Measurements from ENCODE around the gene CASZ1.

DNA sequence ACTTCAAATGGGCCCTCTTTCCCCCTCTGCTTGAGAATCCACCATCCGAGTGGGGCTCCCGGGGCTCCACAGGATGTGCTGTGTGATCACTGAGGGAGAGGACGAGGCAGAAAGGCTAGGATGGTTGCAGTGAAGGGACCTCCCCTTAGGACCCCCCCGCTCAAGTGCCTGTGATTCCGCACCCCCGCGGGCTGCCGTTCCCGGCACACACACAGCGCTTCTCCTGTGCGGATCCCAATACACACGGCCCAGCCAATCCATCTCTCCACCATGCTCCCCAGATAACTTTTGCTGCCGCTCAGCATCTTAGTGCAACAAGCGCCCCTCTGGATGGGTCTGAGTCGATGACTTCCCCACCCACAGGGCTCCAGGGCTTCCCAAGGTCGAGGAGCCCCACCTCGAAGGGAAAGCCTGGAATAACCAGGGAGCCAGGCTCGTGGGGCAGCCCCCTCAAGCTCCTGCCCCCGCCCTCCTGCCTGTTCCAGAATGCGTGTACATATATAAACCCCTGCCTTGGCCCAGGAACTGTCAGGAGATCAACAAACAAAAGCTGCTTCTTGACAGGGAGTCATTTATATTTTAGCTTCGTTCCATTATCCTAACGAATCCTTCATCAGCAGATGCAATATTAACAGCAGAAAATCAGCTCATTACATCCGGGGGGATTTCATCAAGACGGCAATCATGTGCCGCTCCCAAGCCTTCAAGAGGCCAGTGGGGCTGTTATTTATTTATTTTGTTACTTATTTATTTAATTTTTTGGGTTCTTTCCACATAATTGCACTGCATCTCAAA is 83.7 kb downstream of the CASZ1 start:
- TF ChIP-seq CTCF (IDR thresholded peaks at IDR 0.05) (no peak), POLR2A (IDR thresholded peaks at IDR 0.05) (no peak)

Data from esophagus squamous epithelium (tissue), 4 donors.